H1 (cell line): Measurements from ENCODE around the gene EFNA3.

Source experiments
- BRCA1 ChIP-seq: IDR thresholded peaks from 2 replicates; pipeline ENCODE4 v1.6.1; 2012; ENCODE audit warnings: low read depth, low read length, improper control_type of control experiment
- CTCF ChIP-seq, 3 experiments: IDR thresholded peaks; 1 replicate in 2 of 3; 2 replicates in 1 of 3; pipeline versions ENCODE4 v1.5.1 to v1.6.1; 2011; ENCODE audit warnings: low read length in 3 of 3, mild to moderate bottlenecking in 3 of 3, inconsistent platforms in 2 of 3, low read depth in 1 of 3, moderate library complexity in 1 of 3; ENCODE audit not compliant: insufficient read depth in 1 of 3; ENCODE audit errors: control extremely low read depth in 1 of 3
- TF ChIP-seq, protein P1 (sequence below): IDR thresholded peaks from 2 replicates; pipeline ENCODE4 v1.6.1; 2012; ENCODE audit warnings: inconsistent platforms

DNA sequence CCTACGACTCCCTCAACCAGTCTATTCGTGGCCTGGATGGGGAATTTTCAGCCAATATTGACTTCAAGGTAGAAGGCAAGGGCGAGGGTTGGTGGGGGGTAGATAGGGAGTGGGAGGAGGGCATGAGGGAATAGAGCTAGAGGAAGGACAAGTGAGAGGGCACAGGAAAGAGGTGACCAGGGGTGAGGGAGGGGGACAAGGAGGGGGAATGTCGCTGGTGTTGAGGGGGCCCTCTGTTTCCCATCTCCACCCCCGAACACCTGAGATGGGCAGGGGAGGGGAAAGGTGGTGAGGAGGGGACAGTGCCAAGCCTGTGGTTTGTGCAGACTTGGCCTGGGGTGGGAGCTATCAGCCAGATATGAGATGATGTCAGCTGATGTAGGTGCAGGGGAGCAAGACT is 35.8 kb upstream of the EFNA3 start:
- TF ChIP-seq CTCF (IDR thresholded peaks at IDR 0.05; ENCODE audit: control extremely low read depth in 1 of 3, insufficient read depth in 1 of 3, low read depth in 1 of 3, low read length in 3 of 3) (no peak), BRCA1 (no peak)
- TF ChIP-seq, protein P1, sequence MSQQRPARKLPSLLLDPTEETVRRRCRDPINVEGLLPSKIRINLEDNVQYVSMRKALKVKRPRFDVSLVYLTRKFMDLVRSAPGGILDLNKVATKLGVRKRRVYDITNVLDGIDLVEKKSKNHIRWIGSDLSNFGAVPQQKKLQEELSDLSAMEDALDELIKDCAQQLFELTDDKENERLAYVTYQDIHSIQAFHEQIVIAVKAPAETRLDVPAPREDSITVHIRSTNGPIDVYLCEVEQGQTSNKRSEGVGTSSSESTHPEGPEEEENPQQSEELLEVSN, result no peak
